Measurements from ENCODE around the gene FKTN. TPM values are rescaled to one million over a fixed set of nuclear protein-coding genes. Genes with fewer than 3 reads are reported as not detected.
"Not testable (repeated sequence)": the region's sequence is repeated elsewhere in the genome, so short reads cannot be mapped to it uniquely, and the experiment has no call there.

FKTN gene
- total RNA-seq, 1 experiment from 2014 or later, result 10.8 TPM

GRCh38 chr9:105554042-105554441 lies 3.9 kb upstream of the FKTN start (continued):
- TF ChIP-seq ATF6 (CRISPR knock-in tag; IDR thresholded peaks at IDR 0.05) (no peak), SOX15 (CRISPR knock-in tag; IDR thresholded peaks at IDR 0.05) (no peak), ATF2 (CRISPR knock-in tag; IDR thresholded peaks at IDR 0.05; ENCODE audit: borderline replicate concordance, low read depth) (no peak)

GRCh38 chr9:105572455-105572854 lies 14.5 kb downstream of the FKTN start:
- ChIA-PET POLR2A (no interaction called here), CTCF (no interaction called here)
- H3K4me3 Mint-ChIP-seq, result no peak overlapping the region
- H3K9me3 Mint-ChIP-seq, result peaks cover 17% of the 10 kb centered on the region
- no peaks in the 10 kb centered on the region for H3K4me1 Mint-ChIP-seq
- peaks cover 5% of the 10 kb centered on the region for H3K27me3 Mint-ChIP-seq (ENCODE audit: low read depth)
- peaks cover 25% of the 10 kb centered on the region for H3K36me3 Mint-ChIP-seq
- DNase-seq (ENCODE audit: low spot score) (no peak), ATAC-seq (no peak)
- H3K27ac Mint-ChIP-seq, result no peak overlapping the region
- TF ChIP-seq, protein P1, sequence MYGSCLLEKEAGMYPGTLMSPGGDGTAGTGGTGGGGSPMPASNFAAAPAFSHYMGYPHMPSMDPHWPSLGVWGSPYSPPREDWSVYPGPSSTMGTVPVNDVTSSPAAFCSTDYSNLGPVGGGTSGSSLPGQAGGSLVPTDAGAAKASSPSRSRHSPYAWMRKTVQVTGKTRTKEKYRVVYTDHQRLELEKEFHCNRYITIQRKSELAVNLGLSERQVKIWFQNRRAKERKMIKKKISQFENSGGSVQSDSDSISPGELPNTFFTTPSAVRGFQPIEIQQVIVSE (CRISPR knock-in tag; IDR thresholded peaks at IDR 0.05; ENCODE audit: borderline replicate concordance), result no peak
- no peak for TF ChIP-seq TP53 (CRISPR knock-in tag; IDR thresholded peaks at IDR 0.05)
- TF ChIP-seq, protein P2, sequence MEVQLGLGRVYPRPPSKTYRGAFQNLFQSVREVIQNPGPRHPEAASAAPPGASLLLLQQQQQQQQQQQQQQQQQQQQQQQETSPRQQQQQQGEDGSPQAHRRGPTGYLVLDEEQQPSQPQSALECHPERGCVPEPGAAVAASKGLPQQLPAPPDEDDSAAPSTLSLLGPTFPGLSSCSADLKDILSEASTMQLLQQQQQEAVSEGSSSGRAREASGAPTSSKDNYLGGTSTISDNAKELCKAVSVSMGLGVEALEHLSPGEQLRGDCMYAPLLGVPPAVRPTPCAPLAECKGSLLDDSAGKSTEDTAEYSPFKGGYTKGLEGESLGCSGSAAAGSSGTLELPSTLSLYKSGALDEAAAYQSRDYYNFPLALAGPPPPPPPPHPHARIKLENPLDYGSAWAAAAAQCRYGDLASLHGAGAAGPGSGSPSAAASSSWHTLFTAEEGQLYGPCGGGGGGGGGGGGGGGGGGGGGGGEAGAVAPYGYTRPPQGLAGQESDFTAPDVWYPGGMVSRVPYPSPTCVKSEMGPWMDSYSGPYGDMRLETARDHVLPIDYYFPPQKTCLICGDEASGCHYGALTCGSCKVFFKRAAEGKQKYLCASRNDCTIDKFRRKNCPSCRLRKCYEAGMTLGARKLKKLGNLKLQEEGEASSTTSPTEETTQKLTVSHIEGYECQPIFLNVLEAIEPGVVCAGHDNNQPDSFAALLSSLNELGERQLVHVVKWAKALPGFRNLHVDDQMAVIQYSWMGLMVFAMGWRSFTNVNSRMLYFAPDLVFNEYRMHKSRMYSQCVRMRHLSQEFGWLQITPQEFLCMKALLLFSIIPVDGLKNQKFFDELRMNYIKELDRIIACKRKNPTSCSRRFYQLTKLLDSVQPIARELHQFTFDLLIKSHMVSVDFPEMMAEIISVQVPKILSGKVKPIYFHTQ (CRISPR knock-in tag; IDR thresholded peaks at IDR 0.05), result no peak
- TF ChIP-seq RELA (CRISPR knock-in tag; IDR thresholded peaks at IDR 0.05; ENCODE audit: borderline replicate concordance), result no peak
- no peak for TF ChIP-seq ZNF263 (CRISPR knock-in tag; IDR thresholded peaks at IDR 0.05; ENCODE audit: low read depth)
- TF ChIP-seq, protein P3, sequence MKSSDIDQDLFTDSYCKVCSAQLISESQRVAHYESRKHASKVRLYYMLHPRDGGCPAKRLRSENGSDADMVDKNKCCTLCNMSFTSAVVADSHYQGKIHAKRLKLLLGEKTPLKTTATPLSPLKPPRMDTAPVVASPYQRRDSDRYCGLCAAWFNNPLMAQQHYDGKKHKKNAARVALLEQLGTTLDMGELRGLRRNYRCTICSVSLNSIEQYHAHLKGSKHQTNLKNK (CRISPR knock-in tag; IDR thresholded peaks at IDR 0.05), result no peak
- no peak for TF ChIP-seq ZBTB43 (CRISPR knock-in tag; IDR thresholded peaks at IDR 0.05)
- TF ChIP-seq AFF4 (CRISPR knock-in tag; IDR thresholded peaks at IDR 0.05; ENCODE audit: borderline replicate concordance), result no peak
- TF ChIP-seq E2F5 (CRISPR knock-in tag; IDR thresholded peaks at IDR 0.05), result no peak
- TF ChIP-seq, protein P4, sequence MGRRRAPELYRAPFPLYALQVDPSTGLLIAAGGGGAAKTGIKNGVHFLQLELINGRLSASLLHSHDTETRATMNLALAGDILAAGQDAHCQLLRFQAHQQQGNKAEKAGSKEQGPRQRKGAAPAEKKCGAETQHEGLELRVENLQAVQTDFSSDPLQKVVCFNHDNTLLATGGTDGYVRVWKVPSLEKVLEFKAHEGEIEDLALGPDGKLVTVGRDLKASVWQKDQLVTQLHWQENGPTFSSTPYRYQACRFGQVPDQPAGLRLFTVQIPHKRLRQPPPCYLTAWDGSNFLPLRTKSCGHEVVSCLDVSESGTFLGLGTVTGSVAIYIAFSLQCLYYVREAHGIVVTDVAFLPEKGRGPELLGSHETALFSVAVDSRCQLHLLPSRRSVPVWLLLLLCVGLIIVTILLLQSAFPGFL (CRISPR knock-in tag; IDR thresholded peaks at IDR 0.05; ENCODE audit: borderline replicate concordance), result no peak
- no peak for TF ChIP-seq KAT7 (CRISPR knock-in tag; IDR thresholded peaks at IDR 0.05; ENCODE audit: borderline replicate concordance)
- TF ChIP-seq SOX15 (CRISPR knock-in tag; IDR thresholded peaks at IDR 0.05), result no peak
- TF ChIP-seq EMX1 (CRISPR knock-in tag; IDR thresholded peaks at IDR 0.05), result no peak
- no peak for TF ChIP-seq ZNF671 (CRISPR knock-in tag; IDR thresholded peaks at IDR 0.05)
- no peak for TF ChIP-seq ZNF317 (CRISPR knock-in tag; IDR thresholded peaks at IDR 0.05; ENCODE audit: borderline replicate concordance, low read depth)
- TF ChIP-seq FOXP1 (CRISPR knock-in tag; IDR thresholded peaks at IDR 0.05; ENCODE audit: borderline replicate concordance), result no peak

DNA sequence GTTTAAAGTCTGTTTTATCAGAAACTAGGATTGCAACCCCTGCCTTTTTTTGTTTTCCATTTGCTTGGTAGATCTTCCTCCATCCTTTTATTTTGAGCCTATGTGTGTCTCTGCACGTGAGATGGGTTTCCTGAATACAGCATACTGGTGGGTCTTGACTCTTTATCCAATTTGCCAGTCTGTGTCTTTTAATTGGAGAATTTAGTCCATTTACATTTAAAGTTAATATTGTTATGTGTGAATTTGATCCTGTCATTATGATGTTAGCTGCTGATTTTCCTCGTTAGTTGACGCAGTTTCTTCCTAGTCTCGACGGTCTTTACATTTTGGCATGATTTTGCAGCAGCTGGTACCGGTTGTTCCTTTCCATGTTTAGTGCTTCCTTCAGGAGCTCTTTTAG lies 22.0 kb downstream of the FKTN start:
- H3K27me3 Mint-ChIP-seq (ENCODE audit: low read depth); DNase-seq (ENCODE audit: low spot score); CTCF ChIA-PET; H3K27ac Mint-ChIP-seq; ATAC-seq; H3K4me3 Mint-ChIP-seq; H3K4me1 Mint-ChIP-seq; POLR2A ChIA-PET: not testable (repeated sequence)
- Mint-ChIP-seq H3K36me3 (peaks cover 23% of the 10 kb centered on the region), H3K9me3 (peaks cover 16% of the 10 kb centered on the region)

All from WTC11 (cell line).